Neural crest cell (in vitro differentiated cells): Measurements from ENCODE around the gene SUSD1. TPM values are rescaled to one million over a fixed set of nuclear protein-coding genes. Genes with fewer than 3 reads are reported as not detected.

ENCODE experiments used
- DNase-seq: peaks from one replicate; pipeline ENCODE4 v3.0.0; 2021; ENCODE audit warnings: low read depth, mixed read lengths, low spot score
- H3K27ac Mint-ChIP-seq: one replicate; pipeline ENCODE4 v1.8.0; 2021; ENCODE audit warnings: mild to moderate bottlenecking, mixed read lengths; ENCODE audit not compliant: unreplicated experiment
- H3K27me3 Mint-ChIP-seq: 2 replicates; pipeline ENCODE4 v1.8.0; 2021; ENCODE audit warnings: low read depth, mild to moderate bottlenecking, mixed read lengths
- H3K36me3 Mint-ChIP-seq: 2 replicates; pipeline ENCODE4 v1.8.0; 2021; ENCODE audit warnings: low read depth, mild to moderate bottlenecking, mixed read lengths
- H3K4me1 Mint-ChIP-seq: 2 replicates; pipeline ENCODE4 v1.8.0; 2021; ENCODE audit warnings: mixed read lengths
- H3K4me3 Mint-ChIP-seq: one replicate; pipeline ENCODE4 v1.8.0; 2021; ENCODE audit warnings: mild to moderate bottlenecking, mixed read lengths
- H3K9me3 Mint-ChIP-seq: 2 replicates; pipeline ENCODE4 v1.8.0; 2021; ENCODE audit warnings: mixed read lengths
- CTCF ChIP-seq: fragments of 200-600 bp; sonication (generic); conservative IDR thresholded peaks from 2 replicates; pipeline ENCODE4 v1.5.0; 2021; ENCODE audit warnings: antibody characterized with exemption, mild to moderate bottlenecking
- total RNA-seq: library from RNA; stranded (reverse); gene quantifications from 2 replicates; pipeline ENCODE4 v1.2.1, GENCODE V29; 2021

The SUSD1 gene
- total RNA-seq, 1 donor from 2014 or later: 22.6 TPM

- no peak for TF ChIP-seq CTCF
- Mint-ChIP-seq H3K9me3 (no peaks in the 10 kb centered on the region), H3K36me3 (no peaks in the 10 kb centered on the region), H3K27ac (no peak overlapping the region), H3K27me3 (no peaks in the 10 kb centered on the region), H3K4me1 (no peaks in the 10 kb centered on the region), H3K4me3 (no peak overlapping the region)
- no peak for DNase-seq
Measured at GRCh38 chr9:112017878-112018277, 157.2 kb downstream of the SUSD1 start.

GRCh38 chr9:112015736-112016135, 159.4 kb downstream of the SUSD1 start:
- Mint-ChIP-seq H3K4me1 (no peaks in the 10 kb centered on the region), H3K27me3 (no peaks in the 10 kb centered on the region), H3K9me3 (no peaks in the 10 kb centered on the region), H3K4me3 (no peak overlapping the region), H3K27ac (no peak overlapping the region), H3K36me3 (no peaks in the 10 kb centered on the region)
- TF ChIP-seq CTCF: no peak
- no peak for DNase-seq

- no peak overlapping the region for H3K4me3 Mint-ChIP-seq
- H3K4me1 Mint-ChIP-seq: no peaks in the 10 kb centered on the region
- no peak overlapping the region for H3K27ac Mint-ChIP-seq
- H3K27me3 Mint-ChIP-seq: no peaks in the 10 kb centered on the region
- DNase-seq: no peak
- H3K36me3 Mint-ChIP-seq: no peaks in the 10 kb centered on the region
- no peak for TF ChIP-seq CTCF
- no peaks in the 10 kb centered on the region for H3K9me3 Mint-ChIP-seq
Measured at GRCh38 chr9:112015149-112015548, 159.9 kb downstream of the SUSD1 start.

- H3K36me3 Mint-ChIP-seq: no peaks in the 10 kb centered on the region
- TF ChIP-seq CTCF: no peak
- H3K4me3 Mint-ChIP-seq: no peak overlapping the region
- H3K27ac Mint-ChIP-seq: no peak overlapping the region
- no peaks in the 10 kb centered on the region for H3K27me3 Mint-ChIP-seq
- H3K9me3 Mint-ChIP-seq: no peaks in the 10 kb centered on the region
- no peak for DNase-seq
- no peaks in the 10 kb centered on the region for H3K4me1 Mint-ChIP-seq
Measured at GRCh38 chr9:112013266-112013665, 161.8 kb downstream of the SUSD1 start.

DNA sequence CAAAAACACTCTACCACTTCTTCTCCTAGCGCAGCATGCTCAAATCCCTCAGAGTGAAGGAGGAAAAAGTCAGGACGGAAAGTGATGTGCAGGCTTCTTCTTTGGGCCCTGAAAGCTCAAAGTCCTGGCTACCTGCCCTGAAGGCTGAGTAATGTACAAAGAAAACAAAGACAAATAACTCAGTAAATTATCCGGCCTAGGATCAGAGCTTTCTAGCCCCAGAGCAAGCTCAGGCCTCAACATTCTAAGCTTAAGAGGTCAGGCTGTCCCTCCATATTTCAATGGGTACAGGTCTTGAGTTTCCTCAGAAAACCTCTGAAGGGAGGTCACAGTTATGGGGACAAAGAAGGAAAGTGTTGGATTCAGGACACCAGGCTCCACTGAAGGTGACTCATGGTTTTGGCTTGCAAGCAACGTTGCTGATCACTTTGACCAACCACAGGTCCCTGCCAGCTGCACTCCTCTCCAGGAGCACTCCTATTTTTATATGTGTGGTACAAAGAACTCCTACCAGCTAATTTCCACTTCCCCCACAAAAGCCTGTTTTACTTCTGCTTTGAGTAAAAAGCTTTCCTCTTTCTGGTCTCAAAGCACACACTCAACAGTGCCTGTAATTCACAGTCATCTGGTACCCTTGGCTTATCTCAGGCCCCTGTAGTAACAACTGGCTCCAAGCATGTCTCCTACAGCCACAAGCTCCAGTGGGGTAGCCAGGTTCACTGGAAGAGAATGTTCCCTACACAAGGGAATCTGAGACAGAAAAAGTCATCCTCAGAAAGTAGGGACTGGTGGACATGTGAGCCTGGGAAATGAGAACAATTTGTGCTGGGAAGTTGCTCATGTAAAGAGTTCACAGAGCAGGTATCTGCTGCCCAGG, 162.8 kb downstream of the SUSD1 start:
- H3K27me3 Mint-ChIP-seq: no peaks in the 10 kb centered on the region
- no peak overlapping the region for H3K27ac Mint-ChIP-seq
- TF ChIP-seq CTCF: no peak
- DNase-seq: no peak
- H3K9me3 Mint-ChIP-seq: no peaks in the 10 kb centered on the region
- no peaks in the 10 kb centered on the region for H3K4me1 Mint-ChIP-seq
- no peaks in the 10 kb centered on the region for H3K36me3 Mint-ChIP-seq
- no peak overlapping the region for H3K4me3 Mint-ChIP-seq
